ENCODE data around the gene MAN1A2. TPM values are rescaled to one million over a fixed set of nuclear protein-coding genes. Genes with fewer than 3 reads are reported as not detected.

The MAN1A2 gene
- total and polyA plus RNA-seq, 10 of the 15 experiments (the other 5 are each of a cell fraction or from before 2014, with no cell fraction given), result 2.8 to 23.6 (median 16.0) TPM

DNA sequence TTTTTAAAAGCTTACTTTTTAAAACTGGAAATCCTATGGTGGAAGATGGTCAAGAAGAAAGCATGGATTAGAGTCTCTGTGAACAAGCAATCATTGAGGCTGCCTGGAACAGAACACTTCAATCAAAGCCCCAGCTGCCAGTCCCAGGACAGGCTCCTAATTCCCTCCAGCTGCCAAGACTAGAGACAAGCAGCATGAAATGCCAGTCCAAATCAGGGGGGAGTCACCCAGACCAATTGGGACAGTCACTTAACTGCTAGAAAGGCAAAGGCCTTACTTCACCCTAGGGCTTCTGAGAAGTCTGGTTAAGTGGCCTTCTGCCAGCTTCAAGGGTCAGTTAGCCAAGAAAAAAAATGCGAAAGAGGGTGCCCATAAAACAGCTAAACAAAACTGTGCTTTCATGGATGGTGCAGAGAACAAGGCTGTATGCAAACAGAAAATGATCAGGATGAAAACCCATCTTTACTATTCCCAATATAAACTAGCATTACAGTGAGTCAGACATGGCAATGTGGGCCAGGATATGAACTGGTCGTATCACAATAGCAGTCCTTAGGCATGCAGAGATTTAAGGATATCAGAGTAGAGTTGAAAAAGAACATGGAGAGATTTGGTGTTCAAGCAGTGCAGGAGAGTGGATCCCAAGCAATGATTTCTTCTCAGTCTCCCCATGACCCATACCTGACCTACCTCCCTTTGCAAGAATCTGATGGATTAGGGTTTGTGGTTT lies 31.0 kb upstream of the MAN1A2 start:
- no peaks in the 10 kb centered on the region for H3K79me2 ChIP-seq (ENCODE audit: control insufficient read depth, insufficient read depth, low read length)
- DNase-seq (ENCODE audit: low read depth, low spot score) (no peak), ATAC-seq (no peak), FAIRE-seq (no peak)
- no peak overlapping the region for H2AFZ ChIP-seq (ENCODE audit: control insufficient read depth, low read depth, low read length)
- intact Hi-C loops (cut with micrococcal nuclease; ENCODE audit: unreplicated experiment), result no loop called here
- H4K20me1 ChIP-seq (ENCODE audit: control insufficient read depth, insufficient read depth), result no peaks in the 10 kb centered on the region
- no peak overlapping the region for H3K4me2 ChIP-seq (ENCODE audit: control insufficient read depth, insufficient read depth)
- no TSS peak for BruUV-seq (replicated peaks)
- SMC1A ChIA-PET (ENCODE audit: uncharacterized antibody, unreplicated experiment), result interaction anchor here (1.3 kb wide), 1 partner anchor 33 kb away, joined by 3 read pairs; no protein-coding TSS in a partner anchor
- in situ Hi-C loops (cut with MboI), result no loop called here
- CTCF ChIA-PET, result interaction anchor here (2.1 kb wide), 1 partner anchor 9 kb away, joined by 8 read pairs; no protein-coding TSS in a partner anchor
- RAD21 ChIA-PET (ENCODE audit: unreplicated experiment), result no interaction called here
- no peaks in the 10 kb centered on the region for H3K36me3 ChIP-seq (ENCODE audit: control insufficient read depth in 2 of 2, insufficient read depth in 2 of 2, low read length in 1 of 2)
- H3K9ac ChIP-seq (ENCODE audit: control insufficient read depth, insufficient read depth, low read length), result no peak overlapping the region
- no peak overlapping the region for H3K27ac ChIP-seq (ENCODE audit: control insufficient read depth, insufficient read depth)
- no peaks in the 10 kb centered on the region for H3K27me3 ChIP-seq (replicated peaks in 1 of 2; ENCODE audit: control insufficient read depth in 2 of 2, insufficient read depth in 2 of 2, low read length in 1 of 2)
- H3K4me3 ChIP-seq, result no peak overlapping the region
- TF ChIP-seq, protein P1, sequence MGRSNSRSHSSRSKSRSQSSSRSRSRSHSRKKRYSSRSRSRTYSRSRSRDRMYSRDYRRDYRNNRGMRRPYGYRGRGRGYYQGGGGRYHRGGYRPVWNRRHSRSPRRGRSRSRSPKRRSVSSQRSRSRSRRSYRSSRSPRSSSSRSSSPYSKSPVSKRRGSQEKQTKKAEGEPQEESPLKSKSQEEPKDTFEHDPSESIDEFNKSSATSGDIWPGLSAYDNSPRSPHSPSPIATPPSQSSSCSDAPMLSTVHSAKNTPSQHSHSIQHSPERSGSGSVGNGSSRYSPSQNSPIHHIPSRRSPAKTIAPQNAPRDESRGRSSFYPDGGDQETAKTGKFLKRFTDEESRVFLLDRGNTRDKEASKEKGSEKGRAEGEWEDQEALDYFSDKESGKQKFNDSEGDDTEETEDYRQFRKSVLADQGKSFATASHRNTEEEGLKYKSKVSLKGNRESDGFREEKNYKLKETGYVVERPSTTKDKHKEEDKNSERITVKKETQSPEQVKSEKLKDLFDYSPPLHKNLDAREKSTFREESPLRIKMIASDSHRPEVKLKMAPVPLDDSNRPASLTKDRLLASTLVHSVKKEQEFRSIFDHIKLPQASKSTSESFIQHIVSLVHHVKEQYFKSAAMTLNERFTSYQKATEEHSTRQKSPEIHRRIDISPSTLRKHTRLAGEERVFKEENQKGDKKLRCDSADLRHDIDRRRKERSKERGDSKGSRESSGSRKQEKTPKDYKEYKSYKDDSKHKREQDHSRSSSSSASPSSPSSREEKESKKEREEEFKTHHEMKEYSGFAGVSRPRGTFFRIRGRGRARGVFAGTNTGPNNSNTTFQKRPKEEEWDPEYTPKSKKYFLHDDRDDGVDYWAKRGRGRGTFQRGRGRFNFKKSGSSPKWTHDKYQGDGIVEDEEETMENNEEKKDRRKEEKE (IDR thresholded peaks at IDR 0.05), result no peak
- no peak for TF ChIP-seq PAX8 (IDR thresholded peaks at IDR 0.05)
- TF ChIP-seq STAT1 (conservative IDR thresholded peaks at IDR 0.05), result no peak
- TF ChIP-seq ZBTB40 (IDR thresholded peaks at IDR 0.05; ENCODE audit: borderline replicate concordance), result no peak
- no peak for TF ChIP-seq SMC3 (IDR thresholded peaks at IDR 0.05; ENCODE audit: borderline replicate concordance, low read length)
- TF ChIP-seq SUPT20H (IDR thresholded peaks at IDR 0.05; ENCODE audit: borderline replicate concordance, control insufficient read depth, low read depth, low read length), result no peak
- no peak for TF ChIP-seq ZNF24 (IDR thresholded peaks at IDR 0.05)
- no peak for TF ChIP-seq NFIC (IDR thresholded peaks at IDR 0.05; ENCODE audit: low read depth, low read length)
- no peak for TF ChIP-seq LARP7 (IDR thresholded peaks at IDR 0.05)
- TF ChIP-seq CREB1 (IDR thresholded peaks at IDR 0.05; ENCODE audit: low read depth), result no peak
- no peak for TF ChIP-seq ZNF274 (IDR thresholded peaks at IDR 0.05; ENCODE audit: insufficient read depth, insufficient read length)
- no peak for TF ChIP-seq MTA3 (IDR thresholded peaks at IDR 0.05; ENCODE audit: borderline replicate concordance, low read length)
- no peak for TF ChIP-seq CEBPB (IDR thresholded peaks at IDR 0.05; ENCODE audit: borderline replicate concordance in 1 of 2, low read depth in 2 of 2, low read length in 2 of 2)
- no peak for TF ChIP-seq ATF7 (IDR thresholded peaks at IDR 0.05; ENCODE audit: low read depth)
- no peak for TF ChIP-seq ESRRA (IDR thresholded peaks at IDR 0.05; ENCODE audit: low read length)
- no peak for TF ChIP-seq PAX5 (IDR thresholded peaks at IDR 0.05; ENCODE audit: borderline replicate concordance, low read depth, low read length)
- WGBS (ENCODE audit: insufficient coverage, insufficient replicate concordance, low lambda C conversion rate, missing lambda C conversion rate), result 47% methylated on average over 2 of the region's 2 CpGs
- POLR2A ChIA-PET, result no interaction called here
- no peaks in the 10 kb centered on the region for H3K9me3 ChIP-seq (replicated peaks; ENCODE audit: control insufficient read depth, insufficient read depth, low read length)
- H3K4me1 ChIP-seq (ENCODE audit: control insufficient read depth, insufficient read depth, low read length), result no peaks in the 10 kb centered on the region
